Brain microvascular endothelial cell (primary cell): ENCODE measurements around the gene SNAPIN.
"Not testable (repeated sequence)": the region's sequence is repeated elsewhere in the genome, so short reads cannot be mapped to it uniquely, and the experiment has no call there.

Source experiments
- DNase-seq: peaks from one replicate; pipeline ENCODE4 v3.0.0-alpha.2; 2020
- H3K27ac ChIP-seq: fragments of 250-450 bp; sonication (Bioruptor Pico); 2 replicates; pipeline ENCODE4 v1.5.1; 2020; ENCODE audit warnings: mild to moderate bottlenecking, moderate library complexity
- H3K27me3 ChIP-seq: fragments of 250-450 bp; sonication (Bioruptor Pico); replicated peaks from 2 replicates; pipeline ENCODE4 v1.5.1; 2020; ENCODE audit warnings: mild to moderate bottlenecking
- H3K36me3 ChIP-seq: fragments of 250-450 bp; sonication (Bioruptor Pico); replicated peaks from 2 replicates; pipeline ENCODE4 v1.5.1; 2020; ENCODE audit warnings: mild to moderate bottlenecking
- H3K4me3 ChIP-seq: 2 replicates; pipeline ENCODE4 v1.5.1; 2011; ENCODE audit warnings: low read depth, mild to moderate bottlenecking, control low read depth, low read length, moderate library complexity
- CTCF ChIP-seq: IDR thresholded peaks from 2 replicates; pipeline ENCODE4 v1.5.1; 2011; ENCODE audit warnings: low read depth, mild to moderate bottlenecking, moderate library complexity, low read length, control low read depth, inconsistent platforms; ENCODE audit errors: missing control alignments
- in situ Hi-C: cut with HindIII; loops from 2 replicates; pipeline ENCODE4 v1.10.0; 2017; ENCODE audit warnings: low sequenced_read_pairs, low pct_ligation_motif_present

SNAPIN gene

GRCh38 chr1:153638261-153638660, 20.2 kb upstream of the SNAPIN start:
- in situ Hi-C loops, result no loop called here
- Histone ChIP-seq H3K4me3 (no peak overlapping the region), H3K27ac (no peak overlapping the region), H3K36me3 (peaks cover 68% of the 10 kb centered on the region), H3K27me3 (no peaks in the 10 kb centered on the region)
- TF ChIP-seq CTCF, result no peak
- DNase-seq, result no peak

GRCh38 chr1:153639280-153639679, 19.2 kb upstream of the SNAPIN start:
- Histone ChIP-seq H3K27ac (no peak overlapping the region), H3K27me3 (no peaks in the 10 kb centered on the region), H3K4me3 (no peak overlapping the region), H3K36me3 (peaks cover 78% of the 10 kb centered on the region)
- in situ Hi-C loops, result no loop called here
- no peak for TF ChIP-seq CTCF
- DNase-seq, result no peak

- H3K27ac ChIP-seq, H3K27me3 ChIP-seq, DNase-seq, in situ Hi-C loops, H3K4me3 ChIP-seq: not testable (repeated sequence)
- peaks cover 83% of the 10 kb centered on the region for H3K36me3 ChIP-seq
Observed at GRCh38 chr1:153640213-153640612, 18.3 kb upstream of the SNAPIN start.

- no peak for TF ChIP-seq CTCF
- no peak overlapping the region for H3K27ac ChIP-seq
- in situ Hi-C loops, result no loop called here
- no peak overlapping the region for H3K4me3 ChIP-seq
- H3K27me3 ChIP-seq, result no peaks in the 10 kb centered on the region
- DNase-seq, result no peak
- H3K36me3 ChIP-seq, result peaks cover 89% of the 10 kb centered on the region
Observed at GRCh38 chr1:153640861-153641260, 17.6 kb upstream of the SNAPIN start.

- DNase-seq, result no peak
- in situ Hi-C loops, result no loop called here
- H3K27me3 ChIP-seq, result no peaks in the 10 kb centered on the region
- no peak overlapping the region for H3K27ac ChIP-seq
- H3K4me3 ChIP-seq, result no peak overlapping the region
- TF ChIP-seq CTCF, result no peak
- H3K36me3 ChIP-seq, result peaks cover 88% of the 10 kb centered on the region
Observed at GRCh38 chr1:153642161-153642560, 16.3 kb upstream of the SNAPIN start.

- H3K27ac ChIP-seq, result no peak overlapping the region
- no peak for DNase-seq
- no peak overlapping the region for H3K4me3 ChIP-seq
- TF ChIP-seq CTCF, result no peak
- no peaks in the 10 kb centered on the region for H3K27me3 ChIP-seq
- H3K36me3 ChIP-seq, result peaks cover 78% of the 10 kb centered on the region
- in situ Hi-C loops, result no loop called here
Observed at GRCh38 chr1:153643100-153643499, 15.4 kb upstream of the SNAPIN start.

GRCh38 chr1:153643816-153644215, 14.7 kb upstream of the SNAPIN start:
- no peak for TF ChIP-seq CTCF
- peaks cover 72% of the 10 kb centered on the region for H3K36me3 ChIP-seq
- DNase-seq, result no peak
- H3K27ac ChIP-seq, result no peak overlapping the region
- in situ Hi-C loops, result no loop called here
- H3K27me3 ChIP-seq, result no peaks in the 10 kb centered on the region
- no peak overlapping the region for H3K4me3 ChIP-seq
